Liver (tissue), 9 donors: ENCODE results near the gene MAN1A2. TPM values are rescaled to one million over a fixed set of nuclear protein-coding genes. Genes with fewer than 3 reads are reported as not detected.
"Not testable (repeated sequence)": the region's sequence is repeated elsewhere in the genome, so short reads cannot be mapped to it uniquely, and the experiment has no call there.

Experiments used
- DNase-seq: peaks from one replicate; pipeline ENCODE4 v3.0.0-alpha.2; 2017; ENCODE audit warnings: low spot score
- H3K27ac ChIP-seq, 2 donors: one replicate each; pipeline ENCODE4 v1.7.0; 2013; ENCODE audit warnings: inconsistent platforms in 2 of 2, low read length in 2 of 2, control low read depth in 1 of 2, low read depth in 1 of 2, mild to moderate bottlenecking in 1 of 2
- H3K27me3 ChIP-seq, 4 donors: one replicate each; pipeline versions ENCODE4 v1.6.1 to v1.7.0; 2013; ENCODE audit warnings: low read length in 3 of 4, inconsistent platforms in 1 of 4, mild to moderate bottlenecking in 1 of 4, moderate library complexity in 1 of 4; ENCODE audit not compliant: control insufficient read depth in 4 of 4, insufficient read depth in 4 of 4
- H3K36me3 ChIP-seq, 4 donors: one replicate each; pipeline versions ENCODE4 v1.6.1 to v1.7.0; 2013; ENCODE audit warnings: low read length in 3 of 4, mild to moderate bottlenecking in 3 of 4, low read depth in 1 of 4, moderate library complexity in 1 of 4; ENCODE audit not compliant: control insufficient read depth in 4 of 4, insufficient read depth in 3 of 4
- H3K4me1 ChIP-seq, 4 donors: one replicate each; pipeline versions ENCODE4 v1.6.1 to v1.7.0; 2013; ENCODE audit warnings: low read length in 3 of 4, mild to moderate bottlenecking in 3 of 4, moderate library complexity in 1 of 4; ENCODE audit not compliant: control insufficient read depth in 4 of 4, insufficient read depth in 4 of 4
- H3K4me3 ChIP-seq, 3 donors: one replicate each; pipeline versions ENCODE4 v1.6.1 to v1.7.0; 2013; ENCODE audit warnings: low read length in 3 of 3, control low read depth in 1 of 3, low read depth in 1 of 3, mild to moderate bottlenecking in 1 of 3
- H3K9ac ChIP-seq, 2 donors: one replicate each; pipeline ENCODE4 v1.7.0; 2013; ENCODE audit warnings: low read length in 2 of 2, mild to moderate bottlenecking in 2 of 2, moderate library complexity in 2 of 2, control low read depth in 1 of 2, low read depth in 1 of 2
- H3K9me3 ChIP-seq, 4 donors: one replicate each; pipeline versions ENCODE4 v1.6.1 to v1.7.0; 2013; ENCODE audit warnings: low read length in 3 of 4; ENCODE audit not compliant: control insufficient read depth in 4 of 4
- ATF3 ChIP-seq: IDR thresholded peaks from 2 replicates; pipeline ENCODE4 v1.6.1; 2016; ENCODE audit warnings: antibody characterized with exemption
- CTCF ChIP-seq: fragments of 150-350 bp; IDR thresholded peaks from 2 replicates; pipeline ENCODE4 v1.5.1; 2017; ENCODE audit warnings: improper control_type of control experiment, low read depth, low read length; ENCODE audit not compliant: missing input control
- EGR1 ChIP-seq, 2 donors: IDR thresholded peaks; 2 replicates each; pipeline ENCODE4 v1.6.1; 2016 to 2018; ENCODE audit warnings: antibody characterized with exemption in 2 of 2, low read depth in 2 of 2
- FOXA1 ChIP-seq: IDR thresholded peaks from 2 replicates; pipeline ENCODE4 v1.6.1; 2016; ENCODE audit warnings: antibody characterized with exemption
- FOXA2 ChIP-seq: IDR thresholded peaks from 2 replicates; pipeline ENCODE4 v1.6.1; 2016; ENCODE audit warnings: antibody characterized with exemption
- GABPA ChIP-seq, 2 donors: IDR thresholded peaks in 1 of 2; conservative IDR thresholded peaks in 1 of 2; 2 replicates each; pipeline ENCODE4 v1.6.1; 2016; ENCODE audit warnings: antibody characterized with exemption in 2 of 2, mild to moderate bottlenecking in 1 of 2, moderate library complexity in 1 of 2
- HNF4A ChIP-seq, 2 donors: conservative IDR thresholded peaks; 2 replicates each; pipeline ENCODE4 v1.6.1; 2016; ENCODE audit warnings: antibody characterized with exemption in 2 of 2, mild to moderate bottlenecking in 2 of 2
- HNF4G ChIP-seq: IDR thresholded peaks from 2 replicates; pipeline ENCODE4 v1.6.1; 2016; ENCODE audit warnings: antibody characterized with exemption
- JUND ChIP-seq, 2 donors: IDR thresholded peaks; 2 replicates each; pipeline ENCODE4 v1.6.1; 2016; ENCODE audit warnings: antibody characterized with exemption in 2 of 2
- MAX ChIP-seq: IDR thresholded peaks from 2 replicates; pipeline ENCODE4 v1.6.1; 2016; ENCODE audit warnings: antibody characterized with exemption
- NR2F2 ChIP-seq: IDR thresholded peaks from 2 replicates; pipeline ENCODE4 v1.6.1; 2016; ENCODE audit warnings: antibody characterized with exemption
- RAD21 ChIP-seq, 2 donors: IDR thresholded peaks; 2 replicates each; pipeline ENCODE4 v1.6.1; 2016; ENCODE audit warnings: antibody characterized with exemption in 2 of 2, mild to moderate bottlenecking in 2 of 2
- REST ChIP-seq: IDR thresholded peaks from 2 replicates; pipeline ENCODE4 v1.6.1; 2016; ENCODE audit warnings: antibody characterized with exemption, mild to moderate bottlenecking
- RXRA ChIP-seq, 2 donors: IDR thresholded peaks; 2 replicates each; pipeline ENCODE4 v1.6.1; 2017 to 2018; ENCODE audit warnings: antibody characterized with exemption in 2 of 2, mild to moderate bottlenecking in 1 of 2
- SP1 ChIP-seq: IDR thresholded peaks from 2 replicates; pipeline ENCODE4 v1.6.1; 2018; ENCODE audit warnings: antibody characterized with exemption, mild to moderate bottlenecking
- TAF1 ChIP-seq: conservative IDR thresholded peaks from 2 replicates; pipeline ENCODE4 v1.6.1; 2016; ENCODE audit warnings: antibody characterized with exemption, mild to moderate bottlenecking
- YY1 ChIP-seq: IDR thresholded peaks from 2 replicates; pipeline ENCODE4 v1.6.1; 2016; ENCODE audit warnings: antibody characterized with exemption, mild to moderate bottlenecking
- ZBTB33 ChIP-seq: IDR thresholded peaks from 2 replicates; pipeline ENCODE4 v1.6.1; 2016; ENCODE audit warnings: antibody characterized with exemption
- WGBS: extraction: QIAGEN DNeasy Blood & Tissue Kit; methylation state at CpG from one replicate; pipeline ENCODE4 v1.1.7; 2013; 5-methylcytosine and 5-hydroxymethylcytosine counted together
- polyA plus RNA-seq, 2 donors: library from polyadenylated mRNA; stranded (reverse) in 1 of 2; unstranded in 1 of 2; fragments of 200-250 nt in 1 of 2; fragments of >200 nt in 1 of 2; fragmentation: Nextera tagmentation in 1 of 2; extraction: Ambion mirVana in 1 of 2; gene quantifications; one replicate each; pipeline versions ENCODE4 v1.2.1 to v1.2.3, GENCODE V29; 2013 to 2015
- total RNA-seq, 2 donors: library from RNA; depleted of rRNA; stranded (reverse); fragments of >200 nt; gene quantifications; one replicate each; pipeline ENCODE4 v1.2.3, GENCODE V29; 2014
- donor health status: healthy.
- donor health status: healthy.
- donor health status: healthy.
- donor health status: healthy.
- donor health status: healthy.

Gene MAN1A2
- total and polyA plus RNA-seq, 4 donors: 10.9 to 58.7 (median 25.1) TPM

- DNase-seq: no peak
- H3K9ac ChIP-seq: no peak overlapping the region
These were observed 86.7 kb downstream of the MAN1A2 start for GRCh38 chr1:117453958-117454357.

GRCh38 chr1:117458410-117458809 lies 91.2 kb downstream of the MAN1A2 start:
- not testable (repeated sequence) for H3K4me3 ChIP-seq, H3K27me3 ChIP-seq, H3K36me3 ChIP-seq, DNase-seq, H3K9ac ChIP-seq, H3K27ac ChIP-seq, H3K9me3 ChIP-seq, H3K4me1 ChIP-seq
- WGBS: 97% methylated on average over 8 of the region's 8 CpGs

More at GRCh38 chr1:117453958-117454357, 86.7 kb downstream of the MAN1A2 start:
- no peaks in the 10 kb centered on the region for H3K4me1 ChIP-seq
- no peak overlapping the region for H3K27ac ChIP-seq
- 90% methylated on average over 2 of the region's 2 CpGs for WGBS
- no peaks in the 10 kb centered on the region for H3K9me3 ChIP-seq
- no peaks in the 10 kb centered on the region for H3K27me3 ChIP-seq
- H3K36me3 ChIP-seq: peaks cover 0 to 4% (median 2%) of the 10 kb centered on the region in 4 donors
- TF ChIP-seq GABPA (IDR thresholded peaks at IDR 0.05 in 1 of 2, conservative IDR thresholded peaks at IDR 0.05 in 1 of 2) (no peak), ZBTB33 (no peak), HNF4A (conservative IDR thresholded peaks at IDR 0.05) (no peak), NR2F2 (no peak), MAX (no peak), RXRA (IDR thresholded peaks at IDR 0.05) (no peak), RAD21 (IDR thresholded peaks at IDR 0.05) (no peak), REST (no peak), HNF4G (no peak), FOXA2 (no peak), TAF1 (no peak), EGR1 (IDR thresholded peaks at IDR 0.05; ENCODE audit: low read depth in 2 of 2) (no peak), CTCF (no peak), JUND (IDR thresholded peaks at IDR 0.05) (no peak), SP1 (no peak), FOXA1 (no peak), YY1 (no peak), ATF3 (no peak)
- H3K4me3 ChIP-seq: no peak overlapping the region
